ENCODE data around the gene AARS2. TPM values are rescaled to one million over a fixed set of nuclear protein-coding genes. Genes with fewer than 3 reads are reported as not detected.

Gene AARS2
- total and polyA plus RNA-seq, 10 of the 15 experiments (the other 5 are each of a cell fraction or from before 2014, with no cell fraction given) = 0.71 to 18.3 (median 12.7) TPM

GRCh38 chr6:44260451-44261297 lies 52.5 kb downstream of the AARS2 start (continued):
- TF ChIP-seq, protein P1, sequence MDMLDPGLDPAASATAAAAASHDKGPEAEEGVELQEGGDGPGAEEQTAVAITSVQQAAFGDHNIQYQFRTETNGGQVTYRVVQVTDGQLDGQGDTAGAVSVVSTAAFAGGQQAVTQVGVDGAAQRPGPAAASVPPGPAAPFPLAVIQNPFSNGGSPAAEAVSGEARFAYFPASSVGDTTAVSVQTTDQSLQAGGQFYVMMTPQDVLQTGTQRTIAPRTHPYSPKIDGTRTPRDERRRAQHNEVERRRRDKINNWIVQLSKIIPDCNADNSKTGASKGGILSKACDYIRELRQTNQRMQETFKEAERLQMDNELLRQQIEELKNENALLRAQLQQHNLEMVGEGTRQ (IDR thresholded peaks at IDR 0.05; ENCODE audit: borderline replicate concordance, low read depth, low read length) = no peak
- TF ChIP-seq MYB (IDR thresholded peaks at IDR 0.05; ENCODE audit: borderline replicate concordance, low read depth, low read length) (peak; percentile 48; the same call in 1 of the 2 replicates), BMI1 (IDR thresholded peaks at IDR 0.05; ENCODE audit: borderline replicate concordance) (peak; percentile 72; the same call in 1 of the 2 replicates), TCF3 (IDR thresholded peaks at IDR 0.05; ENCODE audit: borderline replicate concordance, insufficient read depth, low read depth, low read length) (no peak), WRNIP1 (IDR thresholded peaks at IDR 0.05; ENCODE audit: borderline replicate concordance, low read depth, low read length) (no peak), DPF2 (IDR thresholded peaks at IDR 0.05) (peak; percentile 74), YBX1 (IDR thresholded peaks at IDR 0.05) (peak; percentile 86; the same call in 1 of the 2 replicates), CBX3 (IDR thresholded peaks at IDR 0.05; ENCODE audit: borderline replicate concordance, low read depth) (no peak), ATF7 (IDR thresholded peaks at IDR 0.05; ENCODE audit: low read depth) (peak; percentile 96), ZNF217 (IDR thresholded peaks at IDR 0.05) (no peak), NRF1 (conservative IDR thresholded peaks at IDR 0.05; ENCODE audit: low read depth, low read length) (no peak), EGR1 (IDR thresholded peaks at IDR 0.05; ENCODE audit: borderline replicate concordance in 1 of 2, low read depth in 2 of 2, low read length in 2 of 2) (peak in 1 of 2 experiments; percentile 77; a peak in 1 of 3 replicates), PBX3 (IDR thresholded peaks at IDR 0.05; ENCODE audit: insufficient replicate concordance, low read depth, low read length) (peak; percentile 83), SMAD5 (IDR thresholded peaks at IDR 0.05; ENCODE audit: low read depth) (no peak; the same call in 1 of the 2 replicates), POLR2AphosphoS5 (IDR thresholded peaks at IDR 0.05; ENCODE audit: low read length) (peak; percentile 89), CBFB (IDR thresholded peaks at IDR 0.05; ENCODE audit: low read depth) (no peak), NR2C2 (IDR thresholded peaks at IDR 0.05; ENCODE audit: borderline replicate concordance, control insufficient read depth, insufficient read length, low read depth) (no peak), SUPT20H (IDR thresholded peaks at IDR 0.05; ENCODE audit: borderline replicate concordance, control insufficient read depth, low read depth, low read length) (no peak), SIN3A (IDR thresholded peaks at IDR 0.05; ENCODE audit: low read depth, low read length) (no peak), EP300 (IDR thresholded peaks at IDR 0.05; ENCODE audit: borderline replicate concordance in 1 of 2, control insufficient read depth in 1 of 2, low read depth in 2 of 2, low read length in 2 of 2) (peak; percentile 81 to 83)
- TF ChIP-seq, protein P2, sequence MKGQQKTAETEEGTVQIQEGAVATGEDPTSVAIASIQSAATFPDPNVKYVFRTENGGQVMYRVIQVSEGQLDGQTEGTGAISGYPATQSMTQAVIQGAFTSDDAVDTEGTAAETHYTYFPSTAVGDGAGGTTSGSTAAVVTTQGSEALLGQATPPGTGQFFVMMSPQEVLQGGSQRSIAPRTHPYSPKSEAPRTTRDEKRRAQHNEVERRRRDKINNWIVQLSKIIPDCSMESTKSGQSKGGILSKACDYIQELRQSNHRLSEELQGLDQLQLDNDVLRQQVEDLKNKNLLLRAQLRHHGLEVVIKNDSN (IDR thresholded peaks at IDR 0.05; ENCODE audit: borderline replicate concordance, extremely low read length, insufficient read depth, low read depth, low read length) = no peak
- TF ChIP-seq, protein P3, sequence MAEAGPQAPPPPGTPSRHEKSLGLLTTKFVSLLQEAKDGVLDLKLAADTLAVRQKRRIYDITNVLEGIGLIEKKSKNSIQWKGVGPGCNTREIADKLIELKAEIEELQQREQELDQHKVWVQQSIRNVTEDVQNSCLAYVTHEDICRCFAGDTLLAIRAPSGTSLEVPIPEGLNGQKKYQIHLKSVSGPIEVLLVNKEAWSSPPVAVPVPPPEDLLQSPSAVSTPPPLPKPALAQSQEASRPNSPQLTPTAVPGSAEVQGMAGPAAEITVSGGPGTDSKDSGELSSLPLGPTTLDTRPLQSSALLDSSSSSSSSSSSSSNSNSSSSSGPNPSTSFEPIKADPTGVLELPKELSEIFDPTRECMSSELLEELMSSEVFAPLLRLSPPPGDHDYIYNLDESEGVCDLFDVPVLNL (IDR thresholded peaks at IDR 0.05; ENCODE audit: low read depth, low read length) = no peak
- TF ChIP-seq, protein P4, sequence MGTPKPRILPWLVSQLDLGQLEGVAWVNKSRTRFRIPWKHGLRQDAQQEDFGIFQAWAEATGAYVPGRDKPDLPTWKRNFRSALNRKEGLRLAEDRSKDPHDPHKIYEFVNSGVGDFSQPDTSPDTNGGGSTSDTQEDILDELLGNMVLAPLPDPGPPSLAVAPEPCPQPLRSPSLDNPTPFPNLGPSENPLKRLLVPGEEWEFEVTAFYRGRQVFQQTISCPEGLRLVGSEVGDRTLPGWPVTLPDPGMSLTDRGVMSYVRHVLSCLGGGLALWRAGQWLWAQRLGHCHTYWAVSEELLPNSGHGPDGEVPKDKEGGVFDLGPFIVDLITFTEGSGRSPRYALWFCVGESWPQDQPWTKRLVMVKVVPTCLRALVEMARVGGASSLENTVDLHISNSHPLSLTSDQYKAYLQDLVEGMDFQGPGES (IDR thresholded peaks at IDR 0.05) = no peak
